Endothelial cell of umbilical vein (primary cell): Measurements from ENCODE around the gene PIGT. TPM values are rescaled to one million over a fixed set of nuclear protein-coding genes. Genes with fewer than 3 reads are reported as not detected.

Experiments
- BruUV-seq: library from RNA; stranded (reverse); fragments of 400-500 nt; replicated peaks from 2 replicates; lab custom pipeline; 2021; lab: Mats Ljungman, UMichigan
- CTCF ChIA-PET: fragments of 300-600, 350-600 bp; sonication (Branson Sonifier 250); formaldehyde crosslinking; loops from one replicate; lab custom pipeline; 2021; ENCODE audit warnings: antibody characterized with exemption, inconsistent platforms; lab: Charles Lee
- POLR2A ChIA-PET: fragments of 300-600, 350-600 bp; sonication (Branson Sonifier 250); formaldehyde crosslinking; loops from one replicate; lab custom pipeline; 2021; ENCODE audit warnings: antibody characterized with exemption, inconsistent platforms; lab: Charles Lee
- DNase-seq: peaks from one replicate; pipeline ENCODE4 v3.0.0-alpha.2; 2011; ENCODE audit warnings: low read depth, low spot score
- FAIRE-seq: peaks from 2 replicates; lab custom pipeline; 2011; peaks lifted over from hg19 to GRCh38; lab: Jason Lieb, UNC
- H2AFZ ChIP-seq: 2 replicates; pipeline ENCODE4 v1.6.0; 2012; ENCODE audit warnings: low read depth, low read length, control low read depth, inconsistent platforms
- H3K27ac ChIP-seq: 2 replicates; pipeline ENCODE4 v1.5.1; 2011; ENCODE audit warnings: low read depth, mild to moderate bottlenecking, control low read depth, low read length, moderate library complexity; ENCODE audit not compliant: insufficient read depth
- H3K27me3 ChIP-seq, 2 experiments: 2 replicates each; pipeline versions ENCODE4 v1.6.0 to v1.6.1; 2011; ENCODE audit warnings: low read length in 2 of 2, mixed read lengths in 1 of 2; ENCODE audit not compliant: control insufficient read depth in 2 of 2, insufficient read depth in 2 of 2
- H3K36me3 ChIP-seq, 2 experiments: 2 replicates in 1 of 2; 3 replicates in 1 of 2; pipeline ENCODE4 v1.5.1; 2011; ENCODE audit warnings: low read length in 2 of 2, mild to moderate bottlenecking in 1 of 2, moderate library complexity in 1 of 2; ENCODE audit not compliant: control insufficient read depth in 2 of 2, insufficient read depth in 2 of 2; ENCODE audit errors: extremely low read depth in 1 of 2
- H3K4me1 ChIP-seq: 3 replicates; pipeline ENCODE4 v1.5.1; 2011; ENCODE audit warnings: mild to moderate bottlenecking, low read length; ENCODE audit not compliant: control insufficient read depth, insufficient read depth; ENCODE audit errors: extremely low read depth
- H3K4me2 ChIP-seq: 2 replicates; pipeline ENCODE4 v1.6.1; 2011; ENCODE audit warnings: low read length, control low read depth, mixed read lengths; ENCODE audit not compliant: insufficient read depth
- H3K4me3 ChIP-seq, 3 experiments: fragments of 200-600 bp in 1 of 3; sonication (generic), shearing (Covaris generic) in 1 of 3; replicated peaks in 1 of 3; 2 replicates each; pipeline ENCODE4 v1.5.1; 2011 to 2016; ENCODE audit warnings: control low read depth in 3 of 3, low read length in 3 of 3, mild to moderate bottlenecking in 2 of 3, inconsistent platforms in 1 of 3, low read depth in 1 of 3, moderate library complexity in 1 of 3; ENCODE audit not compliant: insufficient read depth in 1 of 3
- H3K79me2 ChIP-seq: 2 replicates; pipeline ENCODE4 v1.6.0; 2012; ENCODE audit warnings: low read length, inconsistent platforms; ENCODE audit not compliant: control insufficient read depth, insufficient read depth
- H3K9ac ChIP-seq: replicated peaks from 2 replicates; pipeline ENCODE3; 2011; ENCODE audit warnings: low read length, control low read depth; ENCODE audit not compliant: insufficient read depth; ENCODE audit errors: extremely low read depth
- H3K9me1 ChIP-seq: replicated peaks from 3 replicates; pipeline ENCODE4 v1.6.0; 2011; ENCODE audit warnings: mild to moderate bottlenecking, low read length; ENCODE audit not compliant: control insufficient read depth, insufficient read depth; ENCODE audit errors: extremely low read depth
- H3K9me3 ChIP-seq: replicated peaks from 2 replicates; pipeline ENCODE4 v1.5.1; 2012; ENCODE audit warnings: low read length, inconsistent platforms; ENCODE audit not compliant: control insufficient read depth, insufficient read depth
- H4K20me1 ChIP-seq: replicated peaks from 2 replicates; pipeline ENCODE3; 2011; ENCODE audit warnings: mild to moderate bottlenecking, low read length; ENCODE audit not compliant: control insufficient read depth, insufficient read depth; ENCODE audit errors: extremely low read depth
- CTCF ChIP-seq, 2 donors: IDR thresholded peaks; 1 replicate in 1 of 2; 2 replicates in 1 of 2; pipeline ENCODE4 v1.5.1; 2011; ENCODE audit warnings: low read length in 2 of 2, mild to moderate bottlenecking in 2 of 2, moderate library complexity in 2 of 2, control low read depth in 1 of 2, inconsistent platforms in 1 of 2, low read depth in 1 of 2; ENCODE audit not compliant: insufficient read depth in 1 of 2; ENCODE audit errors: extremely low read depth in 1 of 2
- EZH2 ChIP-seq: IDR thresholded peaks from 2 replicates; pipeline ENCODE4 v1.6.1; 2012; ENCODE audit warnings: borderline replicate concordance, low read depth, mild to moderate bottlenecking, moderate library complexity, low read length, inconsistent platforms; ENCODE audit not compliant: severe bottlenecking
- FOS ChIP-seq: IDR thresholded peaks from 2 replicates; pipeline ENCODE4 v1.6.1; 2011; ENCODE audit warnings: mild to moderate bottlenecking, low read length, moderate library complexity, borderline replicate concordance; ENCODE audit not compliant: insufficient read depth
- GATA2 ChIP-seq: IDR thresholded peaks from 2 replicates; pipeline ENCODE4 v1.7.0; 2011; ENCODE audit warnings: low read depth, mild to moderate bottlenecking, moderate library complexity, mixed read lengths, low read length; ENCODE audit not compliant: insufficient read length, insufficient read depth
- JUN ChIP-seq: IDR thresholded peaks from 2 replicates; pipeline ENCODE4 v1.6.1; 2011; ENCODE audit warnings: borderline replicate concordance, low read depth; ENCODE audit not compliant: insufficient read length, insufficient read depth
- MAX ChIP-seq: IDR thresholded peaks from 2 replicates; pipeline ENCODE4 v1.6.1; 2011; ENCODE audit not compliant: insufficient read depth, insufficient read length
- MYC ChIP-seq: IDR thresholded peaks from one replicate; pipeline ENCODE4 v1.6.1; 2011; ENCODE audit warnings: mild to moderate bottlenecking, low read depth, low read length
- POLR2A ChIP-seq: IDR thresholded peaks from 2 replicates; pipeline ENCODE4 v1.6.1; 2012; ENCODE audit warnings: low read depth, mild to moderate bottlenecking, control low read depth, low read length
- POLR2AphosphoS5 ChIP-seq: IDR thresholded peaks from 2 replicates; pipeline ENCODE4 v1.6.1; 2012; ENCODE audit warnings: low read depth, mild to moderate bottlenecking, control low read depth, low read length, moderate library complexity; ENCODE audit not compliant: insufficient read depth
- dilution Hi-C: fragments of 300-500 bp; cut with MboI; formaldehyde crosslinking; loops from one replicate; pipeline ENCODE4 v1.15.0; 2019; ENCODE audit warnings: low sequenced_read_pairs; ENCODE audit not compliant: extremely low pct_ligation_motif_present
- intact Hi-C: fragments of 100-400 bp; cut with micrococcal nuclease; formaldehyde crosslinking; loops from one replicate; pipeline ENCODE4 v1.10.0; 2022
- polyA plus RNA-seq, 4 experiments: library from polyadenylated mRNA; depleted of rRNA in 3 of 4; stranded (reverse) in 3 of 4; unstranded in 1 of 4; fragments of >200 nt; gene quantifications; 2 replicates each; pipeline versions ENCODE4 v1.2.1 to v1.2.3, GENCODE V29; 2011 to 2012; ENCODE audit warnings: missing spikeins in 1 of 4
- total RNA-seq: library from RNA; stranded (reverse); gene quantifications from 2 replicates; pipeline ENCODE4 v1.2.3, GENCODE V29; 2021

PIGT gene
- total and polyA plus RNA-seq, 2 donors (not counting 3 experiments of a cell fraction or from before 2014, with no cell fraction given) = 96.8 to 143 TPM

- BruUV-seq = no TSS peak
- CTCF ChIA-PET = interaction anchor here (1.2 to 9.8 kb wide), 14 partner anchors 11 to 399 kb away, joined by 3 to 416 read pairs (median 32); partner anchors contain the start of genes DBNDD2 and SYS1
- intact Hi-C loops (loop anchor here (1.0 to 2.0 kb wide), 2 partner anchors 9 to 23 kb away; partner anchors contain the start of genes SDC4 and SYS1), dilution Hi-C loops (no loop called here)
- POLR2A ChIA-PET = interaction anchor here (0.8 to 2.3 kb wide), 2 partner anchors 9 to 65 kb away, joined by 3 to 8 read pairs; partner anchors contain the start of gene SYS1
- Histone ChIP-seq H3K4me1 (peaks cover 7% of the 10 kb centered on the region), H2AFZ (peak overlapping the region; percentile 24), H4K20me1 (no peaks in the 10 kb centered on the region), H3K9me3 (no peaks in the 10 kb centered on the region), H3K4me2 (no peak overlapping the region), H3K9ac (no peak overlapping the region), H3K27me3 (no peaks in the 10 kb centered on the region), H3K27ac (no peak overlapping the region), H3K36me3 (peaks cover 0 to 8% of the 10 kb centered on the region in 2 experiments), H3K9me1 (no peaks in the 10 kb centered on the region), H3K79me2 (no peaks in the 10 kb centered on the region), H3K4me3 (no peak overlapping the region)
- no peak for DNase-seq
- no peak for FAIRE-seq
- TF ChIP-seq GATA2 (no peak), FOS (no peak), EZH2 (no peak), JUN (no peak), CTCF (IDR thresholded peaks at IDR 0.05; ENCODE audit: extremely low read depth in 1 of 2, insufficient read depth in 1 of 2, low read depth in 1 of 2, low read length in 2 of 2) (no peak), MYC (no peak), POLR2AphosphoS5 (no peak), MAX (no peak), POLR2A (no peak)
These were observed 43.7 kb upstream of the PIGT start for GRCh38 chr20:45372241-45372640.
